Peyer's patch (tissue), 4 donors: ENCODE data around the gene C1orf35. TPM values are rescaled to one million over a fixed set of nuclear protein-coding genes. Genes with fewer than 3 reads are reported as not detected.
A peak's percentile ranks its signal among the peaks of the same experiment; 100 is the strongest.

Source experiments
- DNase-seq, 3 donors: peaks; one replicate each; pipeline ENCODE4 v3.0.0-alpha.2; 2017 to 2019
- H3K27ac ChIP-seq, 4 donors: fragments of 200-600 bp; sonication (generic); one replicate each; pipeline ENCODE4 v1.5.1; 2016 to 2019
- H3K27me3 ChIP-seq, 2 donors: fragments of 200-600 bp; sonication (generic); one replicate each; pipeline ENCODE4 v1.5.1; 2019
- H3K36me3 ChIP-seq, 3 donors: fragments of 200-600 bp; sonication (generic); one replicate each; pipeline ENCODE4 v1.5.1; 2016 to 2019
- H3K4me1 ChIP-seq, 4 donors: fragments of 200-600 bp; sonication (generic); one replicate each; pipeline ENCODE4 v1.5.1; 2016 to 2019
- H3K4me3 ChIP-seq, 4 donors: fragments of 200-600 bp; sonication (generic); 1 replicate in 3 of 4; 2 replicates in 1 of 4; pipeline ENCODE4 v1.5.1; 2016 to 2019; ENCODE audit warnings: mild to moderate bottlenecking in 1 of 4
- H3K9me3 ChIP-seq, 4 donors: fragments of 200-600 bp; sonication (generic); one replicate each; pipeline ENCODE4 v1.5.1; 2016 to 2019; ENCODE audit warnings: mild to moderate bottlenecking in 1 of 4
- CTCF ChIP-seq, 6 experiments: fragments of 450-650 bp in 4 of 6; fragments of 200-600 bp in 2 of 6; sonication (generic) in 1 of 6; IDR thresholded peaks; one replicate each; pipeline ENCODE4 v1.5.1; 2017 to 2019; ENCODE audit warnings: antibody characterized with exemption in 6 of 6, mild to moderate bottlenecking in 3 of 6, moderate library complexity in 1 of 6
- POLR2A ChIP-seq, 2 donors: fragments of 450-650 bp; IDR thresholded peaks; one replicate each; pipeline ENCODE4 v1.5.1; 2017; ENCODE audit warnings: antibody characterized with exemption in 2 of 2, mild to moderate bottlenecking in 2 of 2, moderate library complexity in 2 of 2
- total RNA-seq, 4 donors: library from RNA; depleted of rRNA; stranded (reverse); fragments of >200 nt; gene quantifications; one replicate each; pipeline ENCODE4 v1.1.0, GENCODE V29; 2016

The C1orf35 gene
- total RNA-seq, 4 donors from 2014 or later, result 6.0 to 19.8 (median 16.2) TPM

GRCh38 chr1:228070851-228071250 is 32.3 kb downstream of the C1orf35 start:
- H3K27ac ChIP-seq, result no peak overlapping the region
- no peaks in the 10 kb centered on the region for H3K27me3 ChIP-seq
- H3K36me3 ChIP-seq, result no peaks in the 10 kb centered on the region
- no peaks in the 10 kb centered on the region for H3K9me3 ChIP-seq
- TF ChIP-seq CTCF (IDR thresholded peaks at IDR 0.05) (no peak), POLR2A (IDR thresholded peaks at IDR 0.05) (no peak)
- H3K4me1 ChIP-seq, result no peaks in the 10 kb centered on the region
- DNase-seq, result no peak
- no peak overlapping the region for H3K4me3 ChIP-seq

- no peaks in the 10 kb centered on the region for H3K36me3 ChIP-seq
- no peak for DNase-seq
- TF ChIP-seq CTCF (IDR thresholded peaks at IDR 0.05) (no peak), POLR2A (IDR thresholded peaks at IDR 0.05) (no peak)
- no peak overlapping the region for H3K27ac ChIP-seq
- H3K9me3 ChIP-seq, result no peaks in the 10 kb centered on the region
- no peaks in the 10 kb centered on the region for H3K4me1 ChIP-seq
- H3K27me3 ChIP-seq, result no peaks in the 10 kb centered on the region
- no peak overlapping the region for H3K4me3 ChIP-seq
Measured at GRCh38 chr1:228070173-228070572, 33.0 kb downstream of the C1orf35 start.

GRCh38 chr1:228068359-228068758 is 34.8 kb downstream of the C1orf35 start:
- Histone ChIP-seq H3K27me3 (no peaks in the 10 kb centered on the region), H3K36me3 (no peaks in the 10 kb centered on the region), H3K4me1 (no peaks in the 10 kb centered on the region), H3K9me3 (no peaks in the 10 kb centered on the region), H3K4me3 (no peak overlapping the region), H3K27ac (no peak overlapping the region)
- TF ChIP-seq CTCF (IDR thresholded peaks at IDR 0.05) (no peak), POLR2A (IDR thresholded peaks at IDR 0.05) (no peak)
- no peak for DNase-seq

- H3K9me3 ChIP-seq, result no peaks in the 10 kb centered on the region
- no peaks in the 10 kb centered on the region for H3K27me3 ChIP-seq
- DNase-seq, result peak in 1 of 3 donors; percentile 27
- no peak for TF ChIP-seq CTCF (IDR thresholded peaks at IDR 0.05)
- no peak for TF ChIP-seq POLR2A (IDR thresholded peaks at IDR 0.05)
- H3K36me3 ChIP-seq, result no peaks in the 10 kb centered on the region
- H3K27ac ChIP-seq, result no peak overlapping the region
- H3K4me3 ChIP-seq, result no peak overlapping the region
- no peaks in the 10 kb centered on the region for H3K4me1 ChIP-seq
Measured at GRCh38 chr1:228066891-228067654, 36.1 kb downstream of the C1orf35 start.

GRCh38 chr1:228066416-228066815 is 36.7 kb downstream of the C1orf35 start:
- Histone ChIP-seq H3K36me3 (no peaks in the 10 kb centered on the region), H3K27me3 (no peaks in the 10 kb centered on the region), H3K9me3 (no peaks in the 10 kb centered on the region), H3K4me3 (no peak overlapping the region), H3K27ac (no peak overlapping the region), H3K4me1 (no peaks in the 10 kb centered on the region)
- TF ChIP-seq CTCF (IDR thresholded peaks at IDR 0.05), result no peak
- TF ChIP-seq POLR2A (IDR thresholded peaks at IDR 0.05), result no peak
- peak in 1 of 3 donors; percentile 24 for DNase-seq
